Stomach (tissue), 4 donors: ENCODE data around the gene RND1.

ENCODE experiments used
- CTCF ChIP-seq, 7 experiments: fragments of 450-650 bp in 4 of 7; fragments of 200-600 bp in 3 of 7; sonication (generic) in 3 of 7; IDR thresholded peaks; one replicate each; pipeline ENCODE4 v1.5.1; 2016 to 2019; ENCODE audit warnings: antibody characterized with exemption in 7 of 7, control low read depth in 2 of 7, mild to moderate bottlenecking in 1 of 7
- POLR2AphosphoS5 ChIP-seq, 3 donors: sonication (generic); formaldehyde crosslinking; IDR thresholded peaks; one replicate each; pipeline ENCODE4 v1.6.1; 2016; ENCODE audit warnings: antibody characterized with exemption in 3 of 3

DNA sequence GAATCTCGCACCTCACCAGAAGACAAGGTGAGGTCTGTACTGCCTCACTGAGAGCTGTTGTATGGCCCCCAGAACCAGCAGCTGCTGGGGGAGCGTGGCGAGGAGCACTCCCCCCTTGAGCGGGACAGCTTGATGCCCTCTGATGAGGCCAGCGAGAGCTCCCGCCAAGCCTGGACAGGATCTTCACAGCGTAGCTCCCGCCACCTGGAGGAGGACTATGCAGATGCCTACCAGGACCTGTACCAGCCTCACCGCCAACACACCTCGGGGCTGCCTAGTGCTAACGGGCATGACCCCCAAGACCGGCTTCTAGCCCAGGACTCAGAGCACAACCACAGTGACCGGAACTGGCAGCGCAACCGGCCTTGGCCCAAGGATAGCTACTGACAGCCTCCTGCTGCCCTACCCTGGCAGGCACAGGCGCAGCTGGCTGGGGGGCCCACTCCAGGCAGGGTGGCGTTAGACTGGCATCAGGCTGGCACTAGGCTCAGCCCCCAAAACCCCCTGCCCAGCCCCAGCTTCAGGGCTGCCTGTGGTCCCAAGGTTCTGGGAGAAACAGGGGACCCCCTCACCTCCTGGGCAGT, 38.1 kb downstream of the RND1 start:
- TF ChIP-seq POLR2AphosphoS5 (IDR thresholded peaks at IDR 0.05) (no peak), CTCF (IDR thresholded peaks at IDR 0.05) (no peak)
